Measurements from ENCODE around the gene RABGAP1L.
"Not testable (repeated sequence)": the region's sequence is repeated elsewhere in the genome, so short reads cannot be mapped to it uniquely, and the experiment has no call there.

RABGAP1L gene

DNA sequence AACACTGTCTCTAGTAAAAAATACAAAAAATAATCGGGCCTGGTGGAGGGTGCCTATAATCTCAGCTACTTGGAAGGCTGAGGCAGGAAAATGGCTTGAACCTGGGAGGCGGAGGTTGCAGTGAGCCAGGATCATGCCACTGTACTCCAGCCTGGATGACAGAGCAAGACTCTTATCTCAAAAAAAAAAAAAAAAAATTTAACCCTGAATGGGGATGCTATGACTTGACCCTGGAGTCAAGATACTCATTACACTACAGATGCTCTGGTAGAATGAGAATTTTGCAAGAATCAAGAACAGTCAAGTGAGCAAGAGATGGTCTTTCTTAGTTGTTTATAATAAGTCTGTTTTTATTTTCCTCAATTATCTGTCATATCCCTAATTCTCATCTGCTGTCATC is 542.2 kb downstream of the RABGAP1L start:
- H3K4me3 ChIP-seq (ENCODE audit: extremely low read depth, insufficient read depth, low read length, poor library complexity, severe bottlenecking), result no peak overlapping the region
- no peaks in the 10 kb centered on the region for H3K9me3 ChIP-seq (ENCODE audit: control insufficient read depth, low read length)
- no peaks in the 10 kb centered on the region for H3K36me3 ChIP-seq (ENCODE audit: control insufficient read depth, insufficient read depth, low read length)
- no peaks in the 10 kb centered on the region for H3K4me1 ChIP-seq (ENCODE audit: control insufficient read depth, insufficient read depth, low read length, poor library complexity, severe bottlenecking)
- no peak overlapping the region for H3K27ac ChIP-seq (ENCODE audit: low read depth, low read length, severe bottlenecking)
- 82 to 100% methylated on average over 1 to 2 of the region's 2 CpGs for WGBS, 2 experiments (ENCODE audit: insufficient coverage in 2 of 2)

DNA sequence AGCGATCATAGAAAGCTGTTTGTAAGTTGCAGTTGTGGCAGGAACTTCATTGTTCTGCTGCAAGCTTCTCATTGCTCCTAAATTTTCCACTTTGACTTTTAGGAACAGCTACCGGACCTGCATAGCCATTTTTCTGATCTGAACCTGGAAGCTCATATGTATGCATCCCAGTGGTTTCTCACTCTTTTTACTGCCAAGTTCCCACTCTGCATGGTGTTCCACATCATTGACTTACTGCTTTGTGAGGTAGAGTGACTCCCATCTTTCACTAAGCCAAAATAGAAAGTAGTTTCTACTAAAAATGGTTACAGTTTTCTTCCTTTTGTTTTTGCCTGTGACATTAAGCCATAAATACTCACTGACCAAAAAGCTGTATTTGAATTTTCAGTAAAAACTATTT is 542.7 kb downstream of the RABGAP1L start:
- Histone ChIP-seq H3K27ac (ENCODE audit: low read depth, low read length, severe bottlenecking) (no peak overlapping the region), H3K4me1 (ENCODE audit: control insufficient read depth, insufficient read depth, low read length, poor library complexity, severe bottlenecking) (no peaks in the 10 kb centered on the region), H3K36me3 (ENCODE audit: control insufficient read depth, insufficient read depth, low read length) (no peaks in the 10 kb centered on the region), H3K4me3 (ENCODE audit: extremely low read depth, insufficient read depth, low read length, poor library complexity, severe bottlenecking) (no peak overlapping the region), H3K9me3 (ENCODE audit: control insufficient read depth, low read length) (no peaks in the 10 kb centered on the region)
- 100% methylated on average over 1 to 2 of the region's 2 CpGs for WGBS, 2 experiments (ENCODE audit: insufficient coverage in 2 of 2)

DNA sequence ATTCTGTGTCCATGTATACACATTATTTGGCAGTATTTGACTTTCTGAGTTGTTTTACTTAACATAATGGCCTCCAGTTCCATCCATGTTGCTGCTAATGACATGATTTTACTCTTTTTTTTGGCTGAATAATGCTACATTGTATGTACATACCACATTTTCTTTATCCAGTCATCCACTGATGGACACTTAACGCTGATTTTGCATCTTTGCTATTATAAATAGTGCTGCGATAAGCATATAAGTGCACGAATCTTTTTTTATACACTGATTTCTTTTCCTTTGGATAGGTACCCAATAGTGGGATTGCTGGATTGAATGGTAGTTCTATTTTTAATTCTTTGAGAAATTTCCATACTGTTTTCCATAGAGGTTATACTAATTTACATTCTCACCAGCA is 544.0 kb downstream of the RABGAP1L start:
- 96% methylated on average over 3 of the region's 3 CpGs; no CpG with 5 or more reads in 1 of the 2 experiments for WGBS, 2 experiments (ENCODE audit: insufficient coverage in 2 of 2)

DNA sequence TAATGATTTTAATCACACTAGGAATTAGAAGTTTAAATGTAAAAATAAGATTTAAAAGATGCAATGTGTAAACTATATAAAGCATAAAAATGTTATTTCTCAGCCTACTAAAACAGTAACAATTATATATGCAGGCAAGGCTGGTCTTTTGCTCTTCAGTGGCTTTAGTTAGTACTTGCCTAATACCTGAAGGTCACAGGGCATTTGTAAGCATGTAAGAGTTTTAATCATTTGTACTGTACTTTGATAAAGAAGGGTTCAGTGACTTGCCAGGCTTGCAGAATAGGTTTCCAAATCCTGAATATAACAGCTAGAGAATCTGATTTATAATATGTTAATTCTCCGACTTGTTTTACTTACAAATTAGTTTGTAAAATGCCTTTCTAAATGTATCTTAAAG is 545.0 kb downstream of the RABGAP1L start:
- no peak overlapping the region for H3K4me3 ChIP-seq (ENCODE audit: extremely low read depth, insufficient read depth, low read length, poor library complexity, severe bottlenecking)
- no peaks in the 10 kb centered on the region for H3K36me3 ChIP-seq (ENCODE audit: control insufficient read depth, insufficient read depth, low read length)
- H3K9me3 ChIP-seq (ENCODE audit: control insufficient read depth, low read length), result no peaks in the 10 kb centered on the region
- no peaks in the 10 kb centered on the region for H3K4me1 ChIP-seq (ENCODE audit: control insufficient read depth, insufficient read depth, low read length, poor library complexity, severe bottlenecking)
- no CpG with 5 or more reads among the region's 1 CpG for WGBS, 2 experiments (ENCODE audit: insufficient coverage in 2 of 2)
- no peak overlapping the region for H3K27ac ChIP-seq (ENCODE audit: low read depth, low read length, severe bottlenecking)

More for the DNA sequence above, 544.0 kb downstream of the RABGAP1L start:
- Histone ChIP-seq H3K4me3 (ENCODE audit: extremely low read depth, insufficient read depth, low read length, poor library complexity, severe bottlenecking) (no peak overlapping the region), H3K27ac (ENCODE audit: low read depth, low read length, severe bottlenecking) (no peak overlapping the region), H3K36me3 (ENCODE audit: control insufficient read depth, insufficient read depth, low read length) (no peaks in the 10 kb centered on the region), H3K4me1 (ENCODE audit: control insufficient read depth, insufficient read depth, low read length, poor library complexity, severe bottlenecking) (no peaks in the 10 kb centered on the region), H3K9me3 (ENCODE audit: control insufficient read depth, low read length) (no peaks in the 10 kb centered on the region)

DNA sequence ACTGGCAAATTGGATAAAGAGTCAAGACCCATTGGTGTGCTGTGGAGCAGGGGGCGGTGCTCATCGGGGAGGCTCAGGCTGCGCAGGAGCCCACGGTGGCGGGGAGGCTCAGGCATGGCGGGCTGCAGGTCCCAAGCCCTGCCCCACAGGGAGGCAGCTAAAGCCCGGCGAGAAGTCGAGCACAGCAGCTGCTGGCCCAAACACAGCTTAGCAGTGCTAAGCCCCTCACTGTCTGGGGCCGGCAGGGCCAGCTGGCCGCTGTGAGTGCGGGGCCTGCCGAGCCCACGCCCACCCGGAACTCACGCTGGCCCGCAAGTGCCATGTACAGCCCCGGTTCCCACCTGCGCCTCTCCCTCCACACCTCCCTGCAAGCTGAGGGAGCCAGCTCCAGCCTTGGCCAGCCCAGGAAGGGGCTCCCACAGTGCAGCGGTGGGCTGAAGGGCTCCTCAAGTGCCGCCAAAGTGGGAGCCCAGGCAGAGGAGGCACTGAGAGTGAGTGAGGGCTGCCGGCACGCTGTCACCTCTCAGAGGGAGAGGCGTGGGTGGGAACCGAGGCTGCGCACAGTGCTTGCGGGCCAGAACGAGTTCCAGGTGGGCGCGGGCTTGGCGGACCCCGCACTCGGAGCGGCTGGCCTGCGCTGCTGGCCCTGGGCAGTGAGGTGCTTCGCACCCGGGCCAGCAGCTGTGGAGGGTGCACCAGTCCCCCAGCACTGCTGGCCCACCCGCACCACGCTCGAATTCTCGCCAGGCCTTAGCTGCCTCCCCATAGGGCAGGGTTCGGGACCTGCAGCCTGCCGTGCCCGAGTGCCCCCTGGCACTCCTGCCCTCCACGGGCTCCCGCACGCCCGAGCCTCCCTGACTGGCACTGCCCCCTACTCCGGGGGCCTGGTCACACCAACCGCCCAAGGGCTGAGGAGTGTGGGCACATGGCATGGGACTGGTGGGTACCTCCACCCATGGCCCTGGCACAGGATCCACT is 551.8 kb downstream of the RABGAP1L start:
- 95 to 96% methylated on average over 37 to 45 of the region's 50 CpGs for WGBS, 2 experiments (ENCODE audit: insufficient coverage in 2 of 2)
- Histone ChIP-seq H3K4me3 (ENCODE audit: extremely low read depth, insufficient read depth, low read length, poor library complexity, severe bottlenecking) (no peak overlapping the region), H3K27ac (ENCODE audit: low read depth, low read length, severe bottlenecking) (no peak overlapping the region), H3K4me1 (ENCODE audit: control insufficient read depth, insufficient read depth, low read length, poor library complexity, severe bottlenecking) (no peaks in the 10 kb centered on the region), H3K9me3 (ENCODE audit: control insufficient read depth, low read length) (no peaks in the 10 kb centered on the region), H3K36me3 (ENCODE audit: control insufficient read depth, insufficient read depth, low read length) (no peaks in the 10 kb centered on the region)

GRCh38 chr1:174711848-174712247 is 552.5 kb downstream of the RABGAP1L start:
- H3K27ac ChIP-seq (ENCODE audit: low read depth, low read length, severe bottlenecking); H3K4me3 ChIP-seq (ENCODE audit: extremely low read depth, insufficient read depth, low read length, poor library complexity, severe bottlenecking); H3K9me3 ChIP-seq (ENCODE audit: control insufficient read depth, low read length); H3K4me1 ChIP-seq (ENCODE audit: control insufficient read depth, insufficient read depth, low read length, poor library complexity, severe bottlenecking); H3K36me3 ChIP-seq (ENCODE audit: control insufficient read depth, insufficient read depth, low read length): not testable (repeated sequence)
- WGBS, 2 experiments (ENCODE audit: insufficient coverage in 2 of 2), result 92 to 97% methylated on average over 7 to 8 of the region's 8 CpGs

GRCh38 chr1:174712541-174712940 is 553.2 kb downstream of the RABGAP1L start:
- H3K9me3 ChIP-seq (ENCODE audit: control insufficient read depth, low read length), result no peaks in the 10 kb centered on the region
- 92 to 93% methylated on average over 5 to 6 of the region's 8 CpGs for WGBS, 2 experiments (ENCODE audit: insufficient coverage in 2 of 2)
- no peaks in the 10 kb centered on the region for H3K36me3 ChIP-seq (ENCODE audit: control insufficient read depth, insufficient read depth, low read length)
- no peak overlapping the region for H3K4me3 ChIP-seq (ENCODE audit: extremely low read depth, insufficient read depth, low read length, poor library complexity, severe bottlenecking)
- H3K4me1 ChIP-seq (ENCODE audit: control insufficient read depth, insufficient read depth, low read length, poor library complexity, severe bottlenecking), result no peaks in the 10 kb centered on the region
- no peak overlapping the region for H3K27ac ChIP-seq (ENCODE audit: low read depth, low read length, severe bottlenecking)

- H3K27ac ChIP-seq (ENCODE audit: low read depth, low read length, severe bottlenecking), result no peak overlapping the region
- no peaks in the 10 kb centered on the region for H3K4me1 ChIP-seq (ENCODE audit: control insufficient read depth, insufficient read depth, low read length, poor library complexity, severe bottlenecking)
- WGBS, 2 experiments (ENCODE audit: insufficient coverage in 2 of 2), result 80 to 83% methylated on average over 1 of the region's 1 CpG
- H3K9me3 ChIP-seq (ENCODE audit: control insufficient read depth, low read length), result no peaks in the 10 kb centered on the region
- no peaks in the 10 kb centered on the region for H3K36me3 ChIP-seq (ENCODE audit: control insufficient read depth, insufficient read depth, low read length)
- H3K4me3 ChIP-seq (ENCODE audit: extremely low read depth, insufficient read depth, low read length, poor library complexity, severe bottlenecking), result no peak overlapping the region
Observed at GRCh38 chr1:174713796-174714195, 554.5 kb downstream of the RABGAP1L start.

DNA sequence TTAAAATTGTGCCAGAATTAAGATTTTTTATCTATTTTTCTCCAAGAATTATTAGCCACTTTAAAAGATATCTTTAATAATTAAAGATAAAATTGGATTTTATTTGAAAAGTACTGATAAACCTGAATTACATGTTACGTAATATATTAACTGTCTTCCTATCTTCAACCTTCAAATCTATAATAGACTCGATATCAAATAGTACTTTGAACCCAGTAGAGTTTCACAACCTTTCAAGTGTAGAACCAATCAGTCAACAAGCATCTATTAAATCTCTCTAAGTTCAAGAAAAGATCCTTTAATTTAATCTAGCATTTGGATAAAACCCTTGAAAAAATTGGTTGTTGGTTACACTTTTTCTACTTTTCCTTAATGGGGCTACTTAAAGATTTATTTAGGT is 559.9 kb downstream of the RABGAP1L start:
- no peaks in the 10 kb centered on the region for H3K4me1 ChIP-seq (ENCODE audit: control insufficient read depth, insufficient read depth, low read length, poor library complexity, severe bottlenecking)
- H3K27ac ChIP-seq (ENCODE audit: low read depth, low read length, severe bottlenecking), result no peak overlapping the region
- WGBS, 2 experiments (ENCODE audit: insufficient coverage in 2 of 2), result 67 to 80% methylated on average over 1 of the region's 2 CpGs
- H3K9me3 ChIP-seq (ENCODE audit: control insufficient read depth, low read length), result no peaks in the 10 kb centered on the region
- H3K36me3 ChIP-seq (ENCODE audit: control insufficient read depth, insufficient read depth, low read length), result no peaks in the 10 kb centered on the region
- no peak overlapping the region for H3K4me3 ChIP-seq (ENCODE audit: extremely low read depth, insufficient read depth, low read length, poor library complexity, severe bottlenecking)

- Histone ChIP-seq H3K27ac (ENCODE audit: low read depth, low read length, severe bottlenecking) (no peak overlapping the region), H3K9me3 (ENCODE audit: control insufficient read depth, low read length) (no peaks in the 10 kb centered on the region), H3K4me1 (ENCODE audit: control insufficient read depth, insufficient read depth, low read length, poor library complexity, severe bottlenecking) (no peaks in the 10 kb centered on the region), H3K36me3 (ENCODE audit: control insufficient read depth, insufficient read depth, low read length) (no peaks in the 10 kb centered on the region), H3K4me3 (ENCODE audit: extremely low read depth, insufficient read depth, low read length, poor library complexity, severe bottlenecking) (no peak overlapping the region)
- WGBS, 2 experiments (ENCODE audit: insufficient coverage in 2 of 2), result no CpG with 5 or more reads among the region's 1 CpG
Observed at GRCh38 chr1:174720618-174721017, 561.3 kb downstream of the RABGAP1L start.

DNA sequence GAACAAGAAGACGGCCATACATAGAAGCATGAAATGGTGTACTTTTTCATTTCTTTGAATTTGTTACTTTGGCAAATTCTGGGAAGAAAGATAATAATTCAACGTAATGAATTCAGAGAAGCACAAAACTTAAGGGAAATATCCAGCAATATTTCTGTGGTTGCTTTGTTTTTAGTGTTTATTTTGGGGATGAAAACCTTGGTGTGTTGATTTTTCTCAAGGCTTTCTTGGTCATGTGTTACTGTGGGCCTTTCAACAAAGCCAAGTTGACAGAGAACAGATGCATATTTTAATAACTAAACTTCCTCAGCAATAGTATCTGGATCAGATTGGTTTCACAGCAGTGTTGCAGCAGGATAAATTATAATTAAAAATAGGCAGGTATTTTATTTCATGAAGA is 561.9 kb downstream of the RABGAP1L start:
- no peaks in the 10 kb centered on the region for H3K4me1 ChIP-seq (ENCODE audit: control insufficient read depth, insufficient read depth, low read length, poor library complexity, severe bottlenecking)
- H3K9me3 ChIP-seq (ENCODE audit: control insufficient read depth, low read length), result no peaks in the 10 kb centered on the region
- 87 to 92% methylated on average over 2 of the region's 2 CpGs for WGBS, 2 experiments (ENCODE audit: insufficient coverage in 2 of 2)
- H3K36me3 ChIP-seq (ENCODE audit: control insufficient read depth, insufficient read depth, low read length), result no peaks in the 10 kb centered on the region
- no peak overlapping the region for H3K27ac ChIP-seq (ENCODE audit: low read depth, low read length, severe bottlenecking)
- no peak overlapping the region for H3K4me3 ChIP-seq (ENCODE audit: extremely low read depth, insufficient read depth, low read length, poor library complexity, severe bottlenecking)
